ENCODE data around the gene ALPP.

The ALPP gene

DNA sequence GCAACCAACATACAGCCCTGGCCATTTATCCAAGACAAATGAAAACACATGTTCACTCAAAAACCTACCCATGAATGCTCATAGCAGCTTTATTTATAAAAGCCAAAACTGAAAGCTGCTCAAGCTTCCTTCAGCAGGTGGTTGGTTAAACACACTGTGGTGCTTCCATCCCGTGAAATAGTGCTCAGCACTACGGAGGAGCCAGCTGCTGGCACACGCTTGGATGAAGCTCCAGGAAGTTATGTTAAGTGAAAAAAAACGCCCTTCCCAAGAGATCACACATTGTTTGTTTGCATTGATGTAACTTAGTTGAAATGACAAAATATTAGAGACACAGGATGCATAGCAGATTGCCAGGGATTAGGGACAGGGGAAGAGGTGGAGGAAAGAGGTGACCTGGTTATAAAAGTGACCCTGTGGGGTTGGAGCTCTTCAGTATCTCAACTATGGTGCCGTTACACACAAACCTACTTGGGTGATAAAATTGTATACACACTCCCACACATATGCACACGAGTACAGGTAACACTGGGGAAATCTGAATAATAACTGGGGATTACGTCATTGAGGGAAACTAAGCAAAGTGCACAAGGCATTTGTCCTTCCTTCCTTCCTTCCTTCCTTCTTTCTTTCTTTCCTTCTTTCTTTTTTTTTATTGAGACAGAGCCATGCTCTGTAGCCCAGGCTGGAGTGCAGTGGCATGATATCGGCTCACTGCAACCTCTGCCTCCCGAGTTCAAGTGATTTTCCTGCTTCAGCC is 21.9 kb downstream of the ALPP start:
- Histone ChIP-seq H3K9ac (ENCODE audit: low read depth, low read length) (no peak overlapping the region), H2AFZ (ENCODE audit: low read depth, low read length) (no peak overlapping the region), H3K9me3 (ENCODE audit: insufficient read depth, low read length, severe bottlenecking) (no peaks in the 10 kb centered on the region), H3K4me3 (ENCODE audit: low read depth in 1 of 2, low read length in 2 of 2) (no peak overlapping the region), H3K4me1 (ENCODE audit: insufficient read depth, low read length) (no peaks in the 10 kb centered on the region), H3K27me3 (ENCODE audit: insufficient read depth, low read length, poor library complexity) (no peaks in the 10 kb centered on the region), H3K79me2 (ENCODE audit: insufficient read depth, low read length) (no peaks in the 10 kb centered on the region), H3K4me2 (ENCODE audit: insufficient read depth, low read length) (no peak overlapping the region), H3K36me3 (ENCODE audit: insufficient read depth, low read length) (no peaks in the 10 kb centered on the region), H4K20me1 (ENCODE audit: insufficient read depth, low read length) (no peaks in the 10 kb centered on the region), H3K27ac (ENCODE audit: low read length) (no peak overlapping the region)
- ATAC-seq (ENCODE audit: insufficient read depth, low read depth) (no peak), DNase-seq (no peak)
- TF ChIP-seq EZH2 (IDR thresholded peaks at IDR 0.05; ENCODE audit: borderline replicate concordance, low read depth, low read length, severe bottlenecking): no peak
- TF ChIP-seq, protein P1, sequence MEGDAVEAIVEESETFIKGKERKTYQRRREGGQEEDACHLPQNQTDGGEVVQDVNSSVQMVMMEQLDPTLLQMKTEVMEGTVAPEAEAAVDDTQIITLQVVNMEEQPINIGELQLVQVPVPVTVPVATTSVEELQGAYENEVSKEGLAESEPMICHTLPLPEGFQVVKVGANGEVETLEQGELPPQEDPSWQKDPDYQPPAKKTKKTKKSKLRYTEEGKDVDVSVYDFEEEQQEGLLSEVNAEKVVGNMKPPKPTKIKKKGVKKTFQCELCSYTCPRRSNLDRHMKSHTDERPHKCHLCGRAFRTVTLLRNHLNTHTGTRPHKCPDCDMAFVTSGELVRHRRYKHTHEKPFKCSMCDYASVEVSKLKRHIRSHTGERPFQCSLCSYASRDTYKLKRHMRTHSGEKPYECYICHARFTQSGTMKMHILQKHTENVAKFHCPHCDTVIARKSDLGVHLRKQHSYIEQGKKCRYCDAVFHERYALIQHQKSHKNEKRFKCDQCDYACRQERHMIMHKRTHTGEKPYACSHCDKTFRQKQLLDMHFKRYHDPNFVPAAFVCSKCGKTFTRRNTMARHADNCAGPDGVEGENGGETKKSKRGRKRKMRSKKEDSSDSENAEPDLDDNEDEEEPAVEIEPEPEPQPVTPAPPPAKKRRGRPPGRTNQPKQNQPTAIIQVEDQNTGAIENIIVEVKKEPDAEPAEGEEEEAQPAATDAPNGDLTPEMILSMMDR (IDR thresholded peaks at IDR 0.05; ENCODE audit: borderline replicate concordance, extremely low read depth, low read length, poor library complexity, severe bottlenecking): no peak

DNA sequence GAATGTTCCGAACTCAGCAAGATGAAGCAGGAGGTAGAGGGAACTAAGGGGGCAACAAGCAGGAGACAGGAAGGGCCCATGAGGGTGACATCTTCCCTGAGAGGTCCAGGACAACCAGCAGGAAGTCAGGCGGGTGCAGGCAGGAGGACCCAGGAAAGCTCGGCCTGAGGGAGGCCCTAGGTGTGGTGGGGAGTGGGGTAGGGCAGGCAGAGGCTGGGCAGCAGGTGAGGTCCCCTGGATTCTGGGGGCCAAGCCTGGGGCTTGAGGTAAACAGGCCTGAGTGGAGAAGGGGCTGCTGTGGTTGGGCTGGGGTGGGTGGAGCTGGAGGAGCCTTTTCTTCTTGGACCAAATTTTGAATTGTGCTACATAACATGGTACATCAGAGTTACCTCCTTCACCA is 24.0 kb downstream of the ALPP start:
- H3K27ac ChIP-seq (ENCODE audit: low read length): no peak overlapping the region

DNA sequence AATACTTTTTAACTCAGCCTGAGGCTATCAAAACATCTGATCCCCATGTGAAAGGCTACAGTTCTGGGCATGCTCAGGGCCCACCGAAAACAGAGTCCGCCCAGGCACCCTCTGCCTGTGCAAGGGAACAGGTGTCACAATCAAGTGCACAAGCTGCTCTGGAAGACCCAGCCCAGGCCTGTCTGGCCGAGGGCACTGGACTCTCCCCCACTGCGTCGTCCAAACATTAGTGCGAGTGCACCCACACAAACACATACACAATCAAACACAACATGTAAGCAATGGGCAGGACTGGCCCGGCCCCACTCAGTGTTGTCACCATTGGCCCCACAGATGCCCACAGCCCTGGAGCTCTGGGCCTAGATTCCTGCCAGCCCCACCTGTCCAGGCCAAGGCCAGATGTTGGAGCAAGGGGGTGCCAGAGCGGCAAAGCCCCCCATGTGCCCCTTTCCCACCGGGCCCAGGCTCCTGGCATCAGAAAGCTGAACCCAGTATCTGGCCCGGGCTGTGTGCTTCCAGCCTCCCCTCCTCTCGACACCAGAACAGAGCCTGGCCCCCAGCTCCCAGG is 27.5 kb downstream of the ALPP start:
- no peak for ATAC-seq (ENCODE audit: insufficient read depth, low read depth)
- H3K36me3 ChIP-seq (ENCODE audit: insufficient read depth, low read length): no peaks in the 10 kb centered on the region
- no peak overlapping the region for H3K4me3 ChIP-seq (ENCODE audit: low read depth in 1 of 2, low read length in 2 of 2)
- H4K20me1 ChIP-seq (ENCODE audit: insufficient read depth, low read length): no peaks in the 10 kb centered on the region
- H3K9ac ChIP-seq (ENCODE audit: low read depth, low read length): no peak overlapping the region
- H3K79me2 ChIP-seq (ENCODE audit: insufficient read depth, low read length): no peaks in the 10 kb centered on the region
- H3K4me1 ChIP-seq (ENCODE audit: insufficient read depth, low read length): no peaks in the 10 kb centered on the region
- no peaks in the 10 kb centered on the region for H3K9me3 ChIP-seq (ENCODE audit: insufficient read depth, low read length, severe bottlenecking)
- TF ChIP-seq EZH2 (IDR thresholded peaks at IDR 0.05; ENCODE audit: borderline replicate concordance, low read depth, low read length, severe bottlenecking): no peak
- TF ChIP-seq, protein P1 (IDR thresholded peaks at IDR 0.05; ENCODE audit: borderline replicate concordance, extremely low read depth, low read length, poor library complexity, severe bottlenecking): no peak
- no peak overlapping the region for H3K27ac ChIP-seq (ENCODE audit: low read length)
- H2AFZ ChIP-seq (ENCODE audit: low read depth, low read length): no peak overlapping the region
- no peak overlapping the region for H3K4me2 ChIP-seq (ENCODE audit: insufficient read depth, low read length)
- DNase-seq: no peak
- no peaks in the 10 kb centered on the region for H3K27me3 ChIP-seq (ENCODE audit: insufficient read depth, low read length, poor library complexity)

More for the DNA sequence above, 24.0 kb downstream of the ALPP start:
- Histone ChIP-seq H3K9ac (ENCODE audit: low read depth, low read length) (no peak overlapping the region), H3K36me3 (ENCODE audit: insufficient read depth, low read length) (no peaks in the 10 kb centered on the region), H3K9me3 (ENCODE audit: insufficient read depth, low read length, severe bottlenecking) (no peaks in the 10 kb centered on the region), H3K4me3 (ENCODE audit: low read depth in 1 of 2, low read length in 2 of 2) (no peak overlapping the region), H2AFZ (ENCODE audit: low read depth, low read length) (no peak overlapping the region), H3K4me2 (ENCODE audit: insufficient read depth, low read length) (no peak overlapping the region), H4K20me1 (ENCODE audit: insufficient read depth, low read length) (no peaks in the 10 kb centered on the region), H3K4me1 (ENCODE audit: insufficient read depth, low read length) (no peaks in the 10 kb centered on the region), H3K79me2 (ENCODE audit: insufficient read depth, low read length) (no peaks in the 10 kb centered on the region), H3K27me3 (ENCODE audit: insufficient read depth, low read length, poor library complexity) (no peaks in the 10 kb centered on the region)
- TF ChIP-seq, protein P1 (IDR thresholded peaks at IDR 0.05; ENCODE audit: borderline replicate concordance, extremely low read depth, low read length, poor library complexity, severe bottlenecking): no peak
- TF ChIP-seq EZH2 (IDR thresholded peaks at IDR 0.05; ENCODE audit: borderline replicate concordance, low read depth, low read length, severe bottlenecking): no peak
- DNase-seq (no peak), ATAC-seq (ENCODE audit: insufficient read depth, low read depth) (no peak)
